GM21723 (cell line): ENCODE measurements around the gene KIFAP3.
"Not testable (repeated sequence)": the region's sequence is repeated elsewhere in the genome, so short reads cannot be mapped to it uniquely, and the experiment has no call there.

Source experiments
- ATAC-seq: cut with Tn5 transposase; IDR thresholded peaks from one replicate; pipeline ENCODE4 v1.9.1; 2021; ENCODE audit warnings: mild to moderate bottlenecking, moderate library complexity; ENCODE audit not compliant: unreplicated experiment

KIFAP3 gene

GRCh38 chr1:170064821-170065220 is 9.7 kb downstream of the KIFAP3 start:
- ATAC-seq: no peak

- ATAC-seq: no peak
Observed at GRCh38 chr1:170063109-170063826, 11.2 kb downstream of the KIFAP3 start.

DNA sequence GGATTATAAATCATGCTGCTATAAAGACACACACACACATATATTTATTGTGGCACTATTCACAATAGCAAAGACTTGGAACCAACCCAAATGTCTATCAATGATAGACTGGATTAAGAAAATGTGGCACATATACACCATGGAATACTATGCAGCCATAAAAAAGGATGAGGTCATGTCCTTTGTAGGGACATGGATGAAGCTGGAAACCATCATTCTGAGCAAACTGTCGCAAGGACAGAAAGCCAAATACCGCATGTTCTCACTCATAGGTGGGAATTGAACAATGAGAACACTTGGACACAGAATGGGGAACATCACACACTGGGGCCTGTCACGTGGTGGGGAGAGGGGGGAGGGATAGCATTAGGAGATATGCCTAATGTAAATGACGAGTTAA is 12.8 kb downstream of the KIFAP3 start:
- ATAC-seq: not testable (repeated sequence)

- not testable (repeated sequence) for ATAC-seq
Observed at GRCh38 chr1:170060015-170060520, 14.4 kb downstream of the KIFAP3 start.

DNA sequence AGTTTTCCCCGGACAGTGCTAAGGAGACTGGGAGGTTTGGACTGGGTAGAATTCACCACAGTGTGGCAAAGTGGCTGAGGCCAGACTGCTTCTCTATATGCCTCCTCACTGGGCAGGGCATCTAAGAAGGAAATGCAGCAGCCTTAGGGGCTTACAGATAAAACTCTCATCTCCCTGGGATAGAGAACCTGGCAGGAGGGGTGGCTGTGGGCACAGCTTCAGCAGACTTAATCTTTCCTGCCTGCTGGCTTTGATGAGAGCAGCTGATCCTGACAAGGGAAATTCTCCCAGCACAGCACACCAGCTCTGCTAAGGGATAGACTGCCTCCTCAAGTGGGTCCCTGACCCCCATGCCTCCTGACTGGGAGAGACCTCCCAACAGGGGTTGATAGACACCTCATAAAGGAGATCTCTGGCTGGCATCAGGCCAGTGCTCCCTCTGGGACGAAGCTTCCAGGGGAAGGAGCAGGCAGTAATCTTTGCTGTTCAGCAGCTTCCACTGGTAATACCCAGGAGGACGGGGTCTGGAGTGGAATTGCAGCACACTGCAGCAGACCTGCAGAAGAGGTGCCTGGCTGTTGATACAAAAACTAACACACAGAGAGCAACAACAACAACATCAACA is 25.2 kb downstream of the KIFAP3 start:
- ATAC-seq: no peak

- ATAC-seq: no peak
Observed at GRCh38 chr1:170048515-170048914, 26.0 kb downstream of the KIFAP3 start.

DNA sequence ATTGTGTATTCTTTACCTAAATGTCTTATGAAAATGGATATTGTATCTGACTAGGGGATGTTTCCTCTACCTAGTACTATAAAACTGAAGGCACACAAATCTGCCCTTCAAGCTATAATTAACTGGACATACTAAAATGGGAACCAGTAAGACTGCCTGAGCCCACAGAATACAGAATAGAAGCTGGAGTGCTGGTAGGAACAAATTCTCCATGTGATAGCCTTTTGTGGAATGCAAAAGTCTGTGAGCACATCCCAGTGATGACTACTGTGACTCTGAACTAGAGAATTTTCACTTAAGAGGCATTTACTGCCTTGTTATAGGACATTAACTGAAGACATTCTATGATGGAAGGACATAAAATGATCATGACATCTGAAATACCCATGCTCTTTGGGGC is 30.3 kb downstream of the KIFAP3 start:
- ATAC-seq: no peak

DNA sequence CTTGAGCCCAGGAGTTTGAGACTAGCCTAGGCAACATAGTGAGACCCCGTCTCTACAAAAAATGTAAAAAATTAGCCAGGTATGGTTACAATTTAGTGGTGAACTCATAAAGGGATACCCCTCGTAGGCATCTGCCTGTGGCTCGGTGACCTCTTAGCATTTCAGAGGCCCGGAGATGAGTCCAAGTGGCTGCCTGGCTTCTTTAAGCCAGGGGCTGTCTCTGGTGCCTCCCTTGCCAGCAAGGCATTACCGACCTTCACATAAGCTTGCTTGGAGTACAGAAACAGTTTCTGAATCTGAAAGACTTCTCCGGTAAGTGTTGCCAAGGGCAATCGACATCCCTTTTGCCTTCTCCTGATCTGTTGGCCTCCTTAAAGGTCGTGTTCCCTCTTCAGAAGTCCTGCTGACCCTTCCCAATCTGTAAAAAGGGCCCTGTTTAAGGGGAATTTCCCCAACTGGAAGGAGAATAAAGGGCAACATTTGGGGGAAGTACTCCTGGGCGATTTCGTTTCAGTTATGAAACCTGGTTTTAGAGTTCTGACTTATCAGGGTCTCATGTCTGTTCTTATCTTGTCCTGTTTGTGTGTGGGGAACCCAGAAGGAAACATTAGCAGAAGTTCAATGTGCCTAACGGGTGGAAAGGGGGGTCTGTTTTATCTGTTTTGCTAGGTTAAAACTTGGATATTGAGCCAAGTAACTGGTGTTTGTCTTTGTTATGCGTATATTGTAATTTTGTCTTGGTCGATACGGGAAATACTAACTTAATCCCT is 32.9 kb downstream of the KIFAP3 start:
- no peak for ATAC-seq

DNA sequence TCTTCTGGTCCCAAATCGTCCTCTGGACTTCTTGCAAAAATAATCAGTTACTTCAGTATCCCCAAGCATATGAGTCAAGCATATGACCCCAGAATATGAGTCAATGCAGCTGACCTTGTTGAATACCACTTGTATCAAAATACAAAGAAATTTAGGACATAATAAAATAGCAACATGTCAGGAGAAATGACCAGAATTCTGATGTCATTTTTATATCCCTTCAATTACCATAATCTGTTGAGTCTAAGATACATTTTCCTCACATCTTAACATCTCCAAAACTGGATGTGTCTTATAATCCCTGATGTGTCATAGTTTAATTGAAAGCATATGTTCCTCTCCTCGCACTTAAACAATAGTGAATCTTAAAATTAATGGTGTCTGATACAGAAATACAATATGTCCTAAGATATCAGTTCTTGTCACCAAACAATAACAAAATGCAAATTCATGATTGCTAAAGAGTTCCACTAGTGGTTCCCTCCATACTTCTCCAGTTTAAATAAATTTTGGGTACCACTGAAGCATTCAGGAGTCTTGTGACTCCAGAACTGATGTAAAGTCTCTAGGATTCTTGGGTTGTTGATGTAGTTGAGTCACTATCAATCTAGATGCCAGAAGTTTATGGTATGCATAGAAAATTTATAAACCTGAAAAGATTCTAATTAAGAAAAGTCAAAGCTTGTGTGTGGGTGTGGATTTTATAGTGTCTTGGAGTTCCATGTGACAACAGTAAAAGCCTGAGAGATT is 41.8 kb downstream of the KIFAP3 start:
- no peak for ATAC-seq

GRCh38 chr1:170030212-170030611 is 44.3 kb downstream of the KIFAP3 start:
- no peak for ATAC-seq

DNA sequence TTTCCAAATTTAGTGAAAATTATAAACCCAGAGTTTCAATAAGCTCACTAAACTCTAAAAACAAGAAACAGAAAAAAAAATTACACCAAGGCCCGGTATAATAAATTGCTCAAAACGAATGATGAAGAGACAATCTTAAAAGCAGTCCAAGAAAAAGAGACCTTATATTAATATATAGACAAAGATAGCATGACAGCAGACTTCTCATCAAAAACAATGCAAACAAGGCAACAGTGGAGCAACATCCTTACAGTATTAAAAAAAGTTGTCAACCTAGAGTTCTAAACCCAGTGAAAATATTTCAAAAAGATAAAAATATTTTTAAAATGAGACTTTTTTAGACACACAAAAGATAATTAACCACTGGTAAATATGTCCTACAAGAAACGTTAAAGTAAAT is 46.7 kb downstream of the KIFAP3 start:
- no peak for ATAC-seq

DNA sequence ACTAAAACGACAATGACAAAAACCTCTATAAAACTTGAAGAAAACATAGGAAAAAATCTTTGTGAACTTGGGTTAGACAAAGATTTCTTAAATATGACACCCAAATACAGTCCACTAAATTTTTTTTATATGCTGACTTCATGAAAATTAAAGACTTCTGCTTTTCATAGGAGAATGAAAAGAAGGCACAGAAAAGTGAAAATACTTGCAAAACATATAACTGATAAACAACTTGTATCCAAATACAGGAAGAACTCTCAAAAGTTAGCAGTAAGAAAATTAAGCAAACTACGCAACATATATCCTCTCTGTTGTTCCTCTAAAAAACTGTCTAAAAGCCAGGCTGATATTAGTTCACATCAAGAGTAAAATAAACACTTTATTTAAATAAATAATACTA is 53.6 kb downstream of the KIFAP3 start:
- no peak for ATAC-seq

DNA sequence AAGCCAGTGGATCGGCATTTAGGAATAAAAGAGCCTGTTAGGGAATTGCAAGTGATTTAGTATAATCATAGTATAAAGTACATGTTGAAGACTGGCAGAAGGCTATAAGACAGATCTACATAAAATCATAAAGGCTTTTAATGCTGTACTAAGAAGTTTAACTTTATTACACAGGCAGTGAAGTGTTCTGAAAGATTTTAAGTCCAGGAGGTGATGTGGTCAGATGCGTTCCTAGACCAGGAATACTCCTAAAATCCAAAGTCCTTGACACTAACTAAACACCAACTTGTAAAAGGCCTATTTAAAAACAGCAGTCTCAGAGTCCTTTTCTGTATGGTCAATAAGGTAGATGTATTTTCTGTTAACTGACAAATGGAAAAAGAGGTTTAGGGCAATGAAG is 57.0 kb downstream of the KIFAP3 start:
- ATAC-seq: no peak

GRCh38 chr1:170012920-170013319 is 61.6 kb downstream of the KIFAP3 start:
- ATAC-seq: no peak

- ATAC-seq: no peak
Observed at GRCh38 chr1:170010443-170010842, 64.1 kb downstream of the KIFAP3 start.

DNA sequence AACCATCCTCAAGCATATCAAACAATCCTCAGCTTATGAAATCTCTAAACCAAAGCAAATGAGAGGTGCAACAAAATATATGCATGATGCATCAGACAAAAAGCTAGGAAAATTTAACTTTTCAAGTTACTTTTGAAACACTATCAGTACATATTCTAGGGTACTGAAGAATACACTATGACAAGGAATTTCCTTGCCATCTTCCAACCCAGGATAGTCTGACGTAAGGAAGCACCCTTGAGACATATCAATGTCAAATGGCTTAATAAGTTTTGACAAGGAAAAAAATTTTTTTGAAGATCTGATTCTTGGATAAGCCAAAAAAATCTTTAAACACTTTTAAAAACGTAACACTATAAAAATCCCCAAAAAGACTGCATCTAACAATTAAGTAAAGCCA is 64.9 kb downstream of the KIFAP3 start:
- ATAC-seq: no peak

- not testable (repeated sequence) for ATAC-seq
Observed at GRCh38 chr1:170008745-170009144, 65.8 kb downstream of the KIFAP3 start.

- not testable (repeated sequence) for ATAC-seq
Observed at GRCh38 chr1:170003270-170003835, 71.1 kb downstream of the KIFAP3 start.

GRCh38 chr1:170001266-170001665 is 73.2 kb downstream of the KIFAP3 start:
- no peak for ATAC-seq

- ATAC-seq: no peak
Observed at GRCh38 chr1:169999761-170000160, 74.7 kb downstream of the KIFAP3 start.

- ATAC-seq: no peak
Observed at GRCh38 chr1:169999331-169999741, 75.2 kb downstream of the KIFAP3 start.
